PC-9 (cell line): ENCODE measurements around the gene CD63. TPM values are rescaled to one million over a fixed set of nuclear protein-coding genes. Genes with fewer than 3 reads are reported as not detected.

Experiments used
- BruUV-seq: library from RNA; stranded (reverse); fragments of 400-500 nt; replicated peaks from 2 replicates; lab custom pipeline; 2021; lab: Mats Ljungman, UMichigan
- CTCF ChIA-PET: fragments of 300-600 bp; sonication (Branson Sonifier 250); formaldehyde crosslinking; loops from one replicate; lab custom pipeline; 2022; ENCODE audit warnings: antibody characterized with exemption; lab: Charles Lee
- POLR2A ChIA-PET: fragments of 300-600 bp; sonication (Branson Sonifier 250); formaldehyde crosslinking; loops from one replicate; lab custom pipeline; 2022; ENCODE audit warnings: antibody characterized with exemption; ENCODE audit not compliant: unreplicated experiment; lab: Charles Lee
- DNase-seq, 2 experiments: peaks; one replicate each; pipeline versions ENCODE4 v3.0.0 to v3.0.0-alpha.2; 2015 to 2022; ENCODE audit warnings: mixed read lengths in 1 of 2
- H2AFZ ChIP-seq: fragments of 200-600 bp; sonication (generic); 2 replicates; pipeline ENCODE4 v1.8.1; 2017; ENCODE audit warnings: antibody characterized with exemption
- H3F3A ChIP-seq: fragments of 200-600 bp; sonication (generic); 2 replicates; pipeline ENCODE4 v1.8.1; 2017; ENCODE audit warnings: antibody characterized with exemption, mild to moderate bottlenecking, low read depth; ENCODE audit not compliant: insufficient read depth
- H3K27ac ChIP-seq: fragments of 200-600 bp; sonication (generic); 2 replicates; pipeline ENCODE4 v1.6.1; 2016; ENCODE audit warnings: mixed run types
- H3K27me3 ChIP-seq: fragments of 200-600 bp; sonication (generic); 2 replicates; pipeline ENCODE4 v1.6.1; 2016; ENCODE audit warnings: low read depth, mixed run types; ENCODE audit not compliant: insufficient read depth
- H3K36me3 ChIP-seq: fragments of 200-600 bp; sonication (generic); 2 replicates; pipeline ENCODE4 v1.6.1; 2016; ENCODE audit warnings: low read depth, mixed run types
- H3K4me1 ChIP-seq: fragments of 200-600 bp; sonication (generic); replicated peaks from 2 replicates; pipeline ENCODE4 v1.6.1; 2016; ENCODE audit warnings: mixed run types; ENCODE audit not compliant: insufficient read depth
- H3K4me2 ChIP-seq: fragments of 200-600 bp; sonication (generic); 2 replicates; pipeline ENCODE4 v1.6.1; 2017; ENCODE audit warnings: mixed run types
- H3K4me3 ChIP-seq: fragments of 200-600 bp; sonication (generic); 2 replicates; pipeline ENCODE4 v1.6.1; 2016; ENCODE audit warnings: mixed run types
- H3K79me2 ChIP-seq: fragments of 200-600 bp; sonication (generic); 2 replicates; pipeline ENCODE4 v1.6.1; 2017; ENCODE audit warnings: low read depth, mixed run types
- H3K9me2 ChIP-seq: fragments of 200-600 bp; sonication (generic); 2 replicates; pipeline ENCODE4 v1.8.1; 2017; ENCODE audit warnings: mild to moderate bottlenecking; ENCODE audit not compliant: insufficient read depth
- H3K9me3 ChIP-seq: fragments of 200-600 bp; sonication (generic); 2 replicates; pipeline ENCODE4 v1.8.1; 2016; ENCODE audit warnings: low read depth; ENCODE audit not compliant: insufficient read depth
- H4K20me1 ChIP-seq: fragments of 200-600 bp; sonication (generic); 2 replicates; pipeline ENCODE4 v1.8.1; 2017; ENCODE audit not compliant: insufficient read depth
- CTCF ChIP-seq: fragments of 200-600 bp; sonication (generic); conservative IDR thresholded peaks from 2 replicates; pipeline ENCODE4 v1.6.1; 2017; ENCODE audit warnings: mixed run types, antibody characterized with exemption, mild to moderate bottlenecking, moderate library complexity
- EZH2 ChIP-seq: fragments of 200-600 bp; sonication (generic); IDR thresholded peaks from 2 replicates; pipeline ENCODE4 v1.8.0; 2017; ENCODE audit warnings: antibody characterized with exemption, low read depth
- intact Hi-C: fragments of 100-400 bp; cut with micrococcal nuclease; formaldehyde crosslinking; loops from one replicate; pipeline ENCODE4 v1.10.0; 2022; ENCODE audit not compliant: unreplicated experiment
- total RNA-seq: library from RNA; stranded (reverse); gene quantifications from 2 replicates; pipeline ENCODE4 v1.2.3, GENCODE V29; 2021

The CD63 gene
- total RNA-seq, 1 experiment from 2014 or later: 434 TPM

- intact Hi-C loops: no loop called here
- Histone ChIP-seq H3K9me3 (no peaks in the 10 kb centered on the region), H2AFZ (no peak overlapping the region), H3K4me3 (no peak overlapping the region), H3K9me2 (no peaks in the 10 kb centered on the region), H3F3A (peaks cover 13% of the 10 kb centered on the region; the same call in 1 of the 2 replicates), H3K27ac (no peak overlapping the region), H4K20me1 (no peaks in the 10 kb centered on the region), H3K79me2 (no peaks in the 10 kb centered on the region), H3K4me1 (peaks cover 18% of the 10 kb centered on the region), H3K27me3 (no peaks in the 10 kb centered on the region), H3K4me2 (no peak overlapping the region), H3K36me3 (no peaks in the 10 kb centered on the region)
- ChIA-PET CTCF (interaction anchor here (0.6 kb wide), 1 partner anchor 140 kb away, joined by 8 read pairs; no protein-coding TSS in a partner anchor), POLR2A (no interaction called here)
- TF ChIP-seq EZH2: no peak
- TF ChIP-seq CTCF: no peak
- BruUV-seq: no TSS peak
- no peak for DNase-seq
These were observed 5.0 kb upstream of the CD63 start for GRCh38 chr12:55733858-55734257.

- Histone ChIP-seq H3K4me3 (no peak overlapping the region), H3K9me3 (no peaks in the 10 kb centered on the region), H3K9me2 (no peaks in the 10 kb centered on the region), H3F3A (peaks cover 13% of the 10 kb centered on the region; the same call in 1 of the 2 replicates), H3K4me1 (peaks cover 13% of the 10 kb centered on the region), H2AFZ (no peak overlapping the region), H3K79me2 (peaks cover 2% of the 10 kb centered on the region), H3K4me2 (no peak overlapping the region), H3K27me3 (no peaks in the 10 kb centered on the region), H3K36me3 (no peaks in the 10 kb centered on the region), H3K27ac (no peak overlapping the region), H4K20me1 (no peaks in the 10 kb centered on the region)
- no peak for DNase-seq
- TF ChIP-seq CTCF: no peak
- TF ChIP-seq EZH2: no peak
- CTCF ChIA-PET: no interaction called here
- no TSS peak for BruUV-seq
- POLR2A ChIA-PET: no interaction called here
- intact Hi-C loops: no loop called here
These were observed 4.3 kb upstream of the CD63 start for GRCh38 chr12:55733021-55733555.

GRCh38 chr12:55732288-55732687 lies 3.5 kb upstream of the CD63 start:
- Histone ChIP-seq H3K27ac (no peak overlapping the region), H3K9me3 (no peaks in the 10 kb centered on the region), H3K4me2 (no peak overlapping the region), H4K20me1 (peaks cover 4% of the 10 kb centered on the region), H3K79me2 (peaks cover 10% of the 10 kb centered on the region), H3K4me3 (no peak overlapping the region), H3K4me1 (peaks cover 12% of the 10 kb centered on the region), H2AFZ (no peak overlapping the region), H3K9me2 (no peaks in the 10 kb centered on the region), H3K36me3 (no peaks in the 10 kb centered on the region), H3F3A (peaks cover 18% of the 10 kb centered on the region; the same call in 1 of the 2 replicates), H3K27me3 (no peaks in the 10 kb centered on the region)
- ChIA-PET CTCF (no interaction called here), POLR2A (no interaction called here)
- BruUV-seq: no TSS peak
- DNase-seq: no peak
- intact Hi-C loops: no loop called here
- TF ChIP-seq EZH2: no peak
- TF ChIP-seq CTCF: no peak
